Amygdala (tissue), 56 donors: ENCODE results near the gene STUB1.

Experiments used
- DNase-seq, 56 donors: peaks; one replicate each; lab custom pipeline; 2025; lab: John Stamatoyannopoulos, UW

STUB1 gene

DNA sequence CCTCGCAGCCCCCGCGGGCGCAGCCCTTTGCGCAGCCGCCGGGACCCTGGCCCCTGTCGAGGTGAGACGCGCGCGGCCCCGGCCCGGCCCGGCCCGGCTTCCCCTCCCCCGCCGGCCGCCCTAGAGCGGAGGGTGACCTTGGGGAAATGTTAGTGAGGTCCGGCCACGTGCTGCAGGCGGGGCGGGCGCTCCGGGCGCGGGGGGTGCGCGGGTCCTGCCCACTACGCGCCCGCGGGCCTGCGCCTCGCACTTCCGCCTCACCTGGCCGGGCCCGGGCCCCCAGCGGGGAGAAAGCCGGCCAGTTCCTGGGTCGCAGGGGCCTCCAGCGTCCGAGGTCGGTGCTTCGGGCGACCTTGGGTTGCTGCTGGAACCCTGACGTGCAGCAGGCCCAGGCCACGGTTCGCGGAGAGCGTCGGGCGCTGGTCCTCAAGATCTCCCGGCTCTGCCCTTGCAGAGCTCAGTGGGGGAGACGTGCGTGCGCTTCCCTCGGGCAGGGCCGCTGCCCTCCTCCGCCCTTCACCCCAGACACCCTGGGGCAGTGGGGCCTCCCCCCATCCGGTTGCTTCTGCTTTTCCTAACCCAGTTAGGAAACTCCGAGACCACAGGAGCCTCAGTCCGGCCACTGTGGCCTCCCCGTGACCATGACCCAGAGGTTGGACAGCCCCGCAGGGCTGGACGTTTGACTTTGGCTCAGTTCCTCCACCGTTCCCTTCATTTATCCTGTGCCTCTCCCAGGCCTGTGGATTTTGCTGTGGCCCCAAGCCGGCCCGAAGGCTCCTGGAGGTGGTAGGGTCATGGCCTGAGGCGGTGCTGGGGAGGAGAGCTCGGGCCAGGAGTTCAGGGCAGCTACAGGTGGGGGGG, 37.8 kb upstream of the STUB1 start:
- peak in 22 of 56 donors; percentile 9 to 54 (median 34) for DNase-seq

DNA sequence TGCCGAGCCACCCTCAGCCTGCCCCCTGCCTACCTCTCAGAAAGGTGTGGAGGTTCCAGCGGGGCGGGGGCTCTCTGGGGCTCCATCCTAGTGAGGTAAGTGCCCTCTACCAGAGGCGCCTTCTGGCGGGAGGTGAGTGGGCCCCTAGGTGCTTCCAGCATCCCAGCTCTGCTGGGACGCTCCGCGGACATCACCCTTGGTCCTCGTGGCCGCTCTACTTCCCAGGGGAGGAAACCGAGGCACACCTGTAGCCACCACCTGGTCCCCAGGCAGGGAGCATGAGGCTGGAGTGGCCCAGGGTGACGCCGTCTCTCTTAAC, 37.2 kb upstream of the STUB1 start:
- DNase-seq: no peak

- DNase-seq: no peak
Measured at GRCh38 chr16:644556-644955, 35.7 kb upstream of the STUB1 start.

DNA sequence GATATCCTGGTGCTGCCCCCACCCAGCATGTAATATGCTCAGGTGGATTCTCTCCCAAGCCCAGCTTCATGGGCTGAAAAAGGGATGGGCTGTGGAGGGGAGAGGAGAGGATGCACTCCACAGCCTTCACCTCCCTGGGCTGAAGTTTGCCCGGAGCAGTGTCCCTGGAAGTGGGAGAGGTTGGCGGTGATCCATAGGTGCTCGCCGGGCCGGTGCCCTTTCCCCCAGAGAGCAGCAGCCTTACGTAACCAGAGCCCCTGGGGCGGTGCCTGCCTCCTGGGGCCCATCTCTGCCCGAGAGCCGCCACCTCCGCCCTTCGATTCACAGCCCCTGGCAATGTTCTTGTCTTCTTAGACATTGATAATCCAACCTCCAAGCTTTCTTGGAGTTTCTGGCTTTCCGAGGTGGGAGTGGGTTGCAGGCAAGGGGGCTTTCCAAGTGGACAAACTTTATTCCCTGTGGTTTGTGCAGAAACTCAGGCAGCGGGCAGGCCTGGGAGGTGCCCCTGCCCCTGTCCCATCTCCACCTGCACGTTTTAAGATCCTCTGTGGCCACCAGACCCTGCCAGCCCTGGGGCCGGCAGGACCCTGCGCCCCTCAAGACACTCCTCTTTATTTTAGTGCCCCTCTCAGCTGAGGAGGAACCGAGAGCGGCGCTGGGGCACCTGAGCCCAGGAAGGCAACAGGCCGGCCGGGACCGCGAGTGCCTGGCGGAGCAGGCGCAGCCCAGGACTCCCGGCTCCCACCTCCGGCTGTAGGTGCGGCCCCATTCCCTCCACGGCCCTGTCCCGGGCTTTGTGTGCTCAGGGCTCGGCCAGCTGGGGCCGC, 34.1 kb upstream of the STUB1 start:
- DNase-seq: no peak

DNA sequence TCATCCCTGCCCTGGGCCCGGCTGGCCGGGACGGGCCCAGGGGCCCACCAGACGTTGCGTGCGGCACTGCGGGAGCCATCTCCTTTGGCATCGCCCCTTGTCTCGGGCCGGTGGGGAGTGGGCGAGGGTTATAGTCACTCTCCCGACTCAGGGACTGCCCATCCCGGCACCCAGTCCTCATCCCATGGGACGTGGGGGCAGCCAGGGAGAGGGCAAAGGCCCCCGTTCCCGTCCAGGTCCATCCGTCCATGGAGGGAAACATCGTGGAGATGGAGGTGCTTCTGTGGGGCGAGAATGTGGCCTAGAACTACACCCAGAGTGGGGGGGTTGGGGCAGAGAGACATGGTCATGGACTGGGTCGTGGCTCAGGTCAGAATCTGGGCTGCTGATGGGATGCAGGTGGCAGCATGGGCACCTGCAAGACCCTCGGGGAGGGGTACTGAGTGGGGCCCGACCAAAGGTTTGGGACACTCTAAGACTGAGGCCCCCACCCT, 33.5 kb upstream of the STUB1 start:
- no peak for DNase-seq

- DNase-seq: peak in 4 of 56 donors; percentile 7 to 38 (median 28)
Measured at GRCh38 chr16:647173-647902, 32.9 kb upstream of the STUB1 start.

DNA sequence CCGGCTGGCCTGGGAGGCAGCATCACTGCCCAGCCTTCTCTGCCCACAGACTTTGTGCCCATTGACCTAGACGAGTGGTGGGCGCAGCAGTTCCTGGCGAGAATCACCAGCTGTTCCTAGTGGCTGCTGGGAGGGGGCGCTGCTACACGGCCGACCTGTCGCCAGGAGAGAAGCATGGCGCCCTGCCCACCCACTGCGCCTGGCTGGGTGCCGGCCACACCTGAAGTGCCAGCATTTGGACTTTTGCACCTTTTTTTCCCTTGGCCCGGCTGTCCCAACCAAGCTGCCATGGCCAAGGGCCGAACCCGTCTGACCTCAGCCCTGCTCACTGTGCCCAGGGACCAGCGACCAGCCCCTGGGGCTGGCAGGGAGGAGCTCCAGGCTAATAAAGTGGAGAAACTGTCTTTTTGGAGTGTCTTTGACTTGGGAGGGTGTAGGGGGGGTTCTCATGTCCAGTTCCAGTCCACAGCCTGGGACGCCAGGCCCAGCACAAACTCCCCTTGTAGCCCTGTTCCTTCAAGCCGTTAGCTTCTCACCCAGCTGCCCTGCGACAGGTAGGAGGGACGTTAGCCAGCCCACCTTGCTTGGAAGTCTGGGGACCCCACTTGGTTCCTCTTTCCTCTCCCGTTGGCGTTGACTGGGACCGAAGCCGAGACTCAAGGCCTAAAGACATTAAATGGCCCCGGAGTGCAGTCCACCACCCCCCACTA, 32.0 kb upstream of the STUB1 start:
- peak in 4 of 56 donors; percentile 12 to 35 (median 22) for DNase-seq

- DNase-seq: peak; percentile 63 to 97 (median 85)
Measured at GRCh38 chr16:648781-649589, 31.2 kb upstream of the STUB1 start, which contains the start of gene WDR90. WDR90 (plus strand) TSS chr16:649365; CDS start chr16:649417, 52 bp downstream.

DNA sequence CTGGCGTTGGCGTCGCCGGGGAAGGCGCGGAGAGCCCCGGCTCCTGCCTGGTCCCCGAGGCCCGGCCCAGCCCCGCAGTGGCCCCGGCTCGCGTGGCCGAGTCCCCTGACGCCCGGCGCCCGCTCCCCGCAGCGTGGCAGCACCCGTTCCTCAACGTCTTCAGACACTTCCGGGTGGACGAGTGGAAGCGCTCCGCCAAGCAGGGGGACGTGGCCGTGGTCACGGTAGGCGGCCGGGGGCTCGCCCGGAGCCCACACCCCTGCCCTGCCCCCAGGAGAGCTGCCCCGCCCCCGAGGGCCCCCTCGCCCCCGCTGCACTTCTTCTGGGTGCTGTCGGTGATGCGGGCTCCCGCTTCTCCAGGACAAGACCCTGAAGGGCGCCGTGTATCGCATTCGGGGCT, 30.6 kb upstream of the STUB1 start:
- no peak for DNase-seq

- DNase-seq: no peak
Measured at GRCh38 chr16:651844-652243, 28.4 kb upstream of the STUB1 start.

- no peak for DNase-seq
Measured at GRCh38 chr16:652454-653305, 27.5 kb upstream of the STUB1 start.

GRCh38 chr16:654034-654433, 26.2 kb upstream of the STUB1 start:
- no peak for DNase-seq

- DNase-seq: no peak
Measured at GRCh38 chr16:657487-657886, 22.7 kb upstream of the STUB1 start.

- DNase-seq: no peak
Measured at GRCh38 chr16:658679-659571, 21.3 kb upstream of the STUB1 start.

DNA sequence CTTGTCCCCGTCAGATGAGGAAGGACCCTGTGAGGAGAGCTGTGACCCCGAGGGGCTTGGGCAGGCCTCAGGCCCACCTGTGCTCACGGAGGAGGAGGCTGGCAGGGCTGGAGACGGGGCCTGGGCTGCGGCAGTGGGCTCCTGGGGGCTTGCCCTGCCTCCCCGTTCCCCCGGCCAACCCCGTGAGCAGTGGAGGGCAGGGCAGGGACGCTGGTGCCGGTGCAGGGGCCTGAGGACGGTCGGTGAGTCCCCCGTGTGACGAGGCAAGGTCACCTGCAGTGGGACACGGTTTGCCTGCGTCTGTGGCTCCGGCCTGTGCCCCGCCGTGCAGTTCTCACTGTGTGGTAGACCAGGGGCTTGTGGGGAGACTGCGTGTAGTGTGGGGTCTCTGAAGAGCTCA, 20.6 kb upstream of the STUB1 start:
- no peak for DNase-seq

- DNase-seq: no peak
Measured at GRCh38 chr16:660132-660458, 20.1 kb upstream of the STUB1 start.

DNA sequence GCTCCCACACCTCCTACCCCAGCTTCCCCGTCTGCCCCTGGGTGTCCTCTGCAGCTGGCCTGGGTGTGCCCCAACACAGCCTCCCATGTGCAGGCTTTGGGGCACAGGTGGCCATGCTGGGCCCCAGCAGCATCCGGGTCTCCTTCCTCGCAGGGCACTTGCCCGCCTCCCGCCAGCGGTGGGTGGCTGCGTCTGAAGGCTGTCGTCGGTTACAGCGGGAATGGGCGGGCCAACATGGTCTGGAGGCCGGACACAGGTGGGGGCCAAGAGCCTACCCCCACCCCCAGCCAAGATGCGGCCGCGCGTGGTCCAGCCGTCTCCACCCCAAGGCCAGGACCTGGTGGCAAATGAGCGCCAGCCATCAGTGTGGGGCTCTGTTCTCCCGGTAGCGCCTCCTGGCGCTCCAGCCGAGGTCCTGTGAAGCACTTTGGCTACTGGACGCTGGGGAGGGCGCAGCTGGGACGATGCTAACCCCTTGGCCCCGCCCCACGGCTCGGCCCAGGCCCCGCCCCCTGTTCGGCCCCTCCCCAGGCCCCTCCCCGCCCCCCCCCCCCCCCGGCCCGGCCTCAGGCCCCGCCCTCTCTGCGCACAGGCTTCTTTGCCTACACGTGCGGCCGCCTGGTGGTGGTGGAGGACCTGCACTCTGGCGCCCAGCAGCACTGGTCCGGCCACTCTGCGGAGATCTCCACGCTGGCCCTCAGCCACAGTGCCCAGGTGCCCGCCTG, 19.6 kb upstream of the STUB1 start:
- peak in 55 of 56 donors; percentile 17 to 94 (median 77) for DNase-seq
